Activated CD8-positive, alpha-beta T cell treated with anti-CD3 and anti-CD28 coated beads for 36 hours (primary cell): ENCODE data around the gene FAM174B. TPM values are rescaled to one million over a fixed set of nuclear protein-coding genes. Genes with fewer than 3 reads are reported as not detected.
A peak's percentile ranks its signal among the peaks of the same experiment; 100 is the strongest.

Experiments used
- ATAC-seq: fragments of 200-7000 bp; cut with Tn5 transposase; one replicate; pipeline ENCODE4 v1.10.0; 2021; ENCODE audit warnings: mild to moderate bottlenecking, moderate library complexity
- CTCF ChIA-PET: fragments of 350-600 bp; sonication (Branson Sonifier 250); formaldehyde crosslinking; loops from one replicate; lab custom pipeline; 2021; ENCODE audit warnings: antibody characterized with exemption; lab: Charles Lee
- POLR2A ChIA-PET: fragments of 350-600 bp; sonication (Branson Sonifier 250); formaldehyde crosslinking; loops from one replicate; lab custom pipeline; 2021; ENCODE audit warnings: antibody characterized with exemption; lab: Charles Lee
- DNase-seq: peaks from one replicate; pipeline ENCODE4 v3.0.0-alpha.2; 2020
- H3K27ac Mint-ChIP-seq: one replicate; pipeline ENCODE4 v1.8.0; 2021; ENCODE audit warnings: mild to moderate bottlenecking, mixed read lengths
- H3K27me3 Mint-ChIP-seq: one replicate; pipeline ENCODE4 v1.8.0; 2021; ENCODE audit warnings: mixed read lengths
- H3K36me3 Mint-ChIP-seq: one replicate; pipeline ENCODE4 v1.8.0; 2021; ENCODE audit warnings: low read depth, mixed read lengths
- H3K4me1 Mint-ChIP-seq: one replicate; pipeline ENCODE4 v1.8.0; 2021; ENCODE audit warnings: low read depth, mixed read lengths
- H3K4me3 Mint-ChIP-seq: one replicate; pipeline ENCODE4 v1.8.0; 2021; ENCODE audit warnings: mild to moderate bottlenecking, moderate library complexity, mixed read lengths
- H3K9me3 Mint-ChIP-seq: one replicate; pipeline ENCODE4 v1.8.0; 2021; ENCODE audit warnings: mixed read lengths
- CTCF ChIP-seq: fragments of 200-600 bp; IDR thresholded peaks from one replicate; pipeline ENCODE4 v1.8.0; 2022; ENCODE audit warnings: antibody characterized with exemption, mild to moderate bottlenecking
- intact Hi-C: fragments of 100-400 bp; cut with micrococcal nuclease; formaldehyde crosslinking; loops from one replicate; pipeline ENCODE4 v1.10.0; 2022
- total RNA-seq, 2 experiments: library from RNA; stranded (reverse); gene quantifications; one replicate each; pipeline ENCODE4 v1.2.3, GENCODE V29; 2021

The FAM174B gene
- total RNA-seq, 2 experiments from 2014 or later, result 2.6 to 3.0 TPM

GRCh38 chr15:92636908-92637481, 18.6 kb downstream of the FAM174B start:
- peaks cover 1% of the 10 kb centered on the region for H3K27me3 Mint-ChIP-seq
- ATAC-seq (peak; percentile 37), DNase-seq (peak; percentile 9)
- H3K27ac Mint-ChIP-seq, result no peak overlapping the region
- no peaks in the 10 kb centered on the region for H3K4me1 Mint-ChIP-seq
- peaks cover 4% of the 10 kb centered on the region for H3K36me3 Mint-ChIP-seq
- H3K9me3 Mint-ChIP-seq, result peaks cover 8% of the 10 kb centered on the region
- intact Hi-C loops, result no loop called here
- CTCF ChIA-PET, result no interaction called here
- POLR2A ChIA-PET, result no interaction called here
- no peak for TF ChIP-seq CTCF
- no peak overlapping the region for H3K4me3 Mint-ChIP-seq

GRCh38 chr15:92636401-92636907, 19.1 kb downstream of the FAM174B start:
- Mint-ChIP-seq H3K27me3 (peaks cover 1% of the 10 kb centered on the region), H3K36me3 (peaks cover 4% of the 10 kb centered on the region), H3K9me3 (peaks cover 6% of the 10 kb centered on the region), H3K27ac (no peak overlapping the region), H3K4me1 (no peaks in the 10 kb centered on the region), H3K4me3 (no peak overlapping the region)
- ChIA-PET POLR2A (no interaction called here), CTCF (no interaction called here)
- ATAC-seq, result no peak
- DNase-seq, result no peak
- intact Hi-C loops, result no loop called here
- TF ChIP-seq CTCF, result no peak

GRCh38 chr15:92634671-92635201, 20.8 kb downstream of the FAM174B start:
- Mint-ChIP-seq H3K9me3 (peaks cover 4% of the 10 kb centered on the region), H3K27ac (no peak overlapping the region), H3K4me1 (peaks cover 3% of the 10 kb centered on the region), H3K4me3 (no peak overlapping the region), H3K27me3 (peaks cover 1% of the 10 kb centered on the region), H3K36me3 (no peaks in the 10 kb centered on the region)
- DNase-seq, result no peak
- no peak for ATAC-seq
- CTCF ChIA-PET, result no interaction called here
- POLR2A ChIA-PET, result no interaction called here
- intact Hi-C loops, result no loop called here
- no peak for TF ChIP-seq CTCF

- Mint-ChIP-seq H3K4me3 (no peak overlapping the region), H3K9me3 (peaks cover 2% of the 10 kb centered on the region), H3K27ac (no peak overlapping the region), H3K36me3 (no peaks in the 10 kb centered on the region), H3K27me3 (peaks cover 1% of the 10 kb centered on the region), H3K4me1 (peaks cover 4% of the 10 kb centered on the region)
- intact Hi-C loops, result no loop called here
- ChIA-PET CTCF (interaction anchor here (0.8 kb wide), 1 partner anchor 81 kb away, joined by 4 read pairs; no protein-coding TSS in a partner anchor), POLR2A (interaction anchor here (0.7 kb wide), 1 partner anchor 412 kb away, joined by 3 read pairs; no protein-coding TSS in a partner anchor)
- no peak for DNase-seq
- no peak for ATAC-seq
- no peak for TF ChIP-seq CTCF
Measured at GRCh38 chr15:92634060-92634459, 21.5 kb downstream of the FAM174B start.

GRCh38 chr15:92633418-92633817, 22.2 kb downstream of the FAM174B start:
- Mint-ChIP-seq H3K36me3 (no peaks in the 10 kb centered on the region), H3K27me3 (peaks cover 1% of the 10 kb centered on the region), H3K27ac (no peak overlapping the region), H3K4me3 (no peak overlapping the region), H3K9me3 (peaks cover 2% of the 10 kb centered on the region), H3K4me1 (peaks cover 4% of the 10 kb centered on the region)
- ChIA-PET POLR2A (interaction anchor here (0.7 kb wide), 1 partner anchor 411 kb away, joined by 3 read pairs; no protein-coding TSS in a partner anchor), CTCF (interaction anchor here (0.8 kb wide), 1 partner anchor 81 kb away, joined by 4 read pairs; no protein-coding TSS in a partner anchor)
- no peak for TF ChIP-seq CTCF
- intact Hi-C loops, result no loop called here
- ATAC-seq (no peak), DNase-seq (no peak)
